HEK293 (cell line): ENCODE measurements around the gene LRRC30.
"Not testable (repeated sequence)": the region's sequence is repeated elsewhere in the genome, so short reads cannot be mapped to it uniquely, and the experiment has no call there.

Experiments
- CTCF ChIP-seq: fragments of 450-650 bp; formaldehyde crosslinking; IDR thresholded peaks from 2 replicates; pipeline ENCODE4 v1.5.1; 2016; ENCODE audit warnings: missing biosample characterization, missing genetic modification characterization
- ZNF239 ChIP-seq: fragments of 450-650 bp; formaldehyde crosslinking; IDR thresholded peaks from 2 replicates; pipeline ENCODE4 v1.5.1; 2016; ENCODE audit warnings: missing biosample characterization, missing genetic modification characterization
- ZNF473 ChIP-seq: fragments of 450-650 bp; formaldehyde crosslinking; IDR thresholded peaks from 2 replicates; pipeline ENCODE4 v1.5.1; 2017; ENCODE audit warnings: missing biosample characterization, missing genetic modification characterization
- ZNF548 ChIP-seq: fragments of 450-650 bp; formaldehyde crosslinking; IDR thresholded peaks from 2 replicates; pipeline ENCODE4 v1.5.1; 2016; ENCODE audit warnings: missing biosample characterization, missing genetic modification characterization
- ZNF596 ChIP-seq: fragments of 450-650 bp; IDR thresholded peaks from 2 replicates; pipeline ENCODE4 v1.5.0; 2018; ENCODE audit warnings: missing biosample characterization, mild to moderate bottlenecking, missing genetic modification characterization, moderate library complexity
- ZNF677 ChIP-seq: fragments of 450-650 bp; IDR thresholded peaks from 2 replicates; pipeline ENCODE4 v1.5.0; 2018; ENCODE audit warnings: missing biosample characterization, mild to moderate bottlenecking, missing genetic modification characterization, moderate library complexity
- ZNF707 ChIP-seq: fragments of 450-650 bp; formaldehyde crosslinking; IDR thresholded peaks from 2 replicates; pipeline ENCODE4 v1.5.1; 2016; ENCODE audit warnings: missing biosample characterization, missing genetic modification characterization
- TF ChIP-seq, protein P1 (sequence below): fragments of 450-650 bp; formaldehyde crosslinking; IDR thresholded peaks from 2 replicates; pipeline ENCODE4 v1.5.1; 2017; ENCODE audit warnings: missing biosample characterization, missing genetic modification characterization

- not testable (repeated sequence) for TF ChIP-seq ZNF596 (tag by site-specific recombination); ZNF548 (tag by site-specific recombination); ZNF677; ZNF239 (tag by site-specific recombination); ZNF707 (tag by site-specific recombination); ZNF473; CTCF (tag by site-specific recombination)
- TF ChIP-seq, protein P1, sequence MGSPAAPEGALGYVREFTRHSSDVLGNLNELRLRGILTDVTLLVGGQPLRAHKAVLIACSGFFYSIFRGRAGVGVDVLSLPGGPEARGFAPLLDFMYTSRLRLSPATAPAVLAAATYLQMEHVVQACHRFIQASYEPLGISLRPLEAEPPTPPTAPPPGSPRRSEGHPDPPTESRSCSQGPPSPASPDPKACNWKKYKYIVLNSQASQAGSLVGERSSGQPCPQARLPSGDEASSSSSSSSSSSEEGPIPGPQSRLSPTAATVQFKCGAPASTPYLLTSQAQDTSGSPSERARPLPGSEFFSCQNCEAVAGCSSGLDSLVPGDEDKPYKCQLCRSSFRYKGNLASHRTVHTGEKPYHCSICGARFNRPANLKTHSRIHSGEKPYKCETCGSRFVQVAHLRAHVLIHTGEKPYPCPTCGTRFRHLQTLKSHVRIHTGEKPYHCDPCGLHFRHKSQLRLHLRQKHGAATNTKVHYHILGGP (tag by site-specific recombination) = not testable (repeated sequence)
These were observed 27.3 kb upstream of the LRRC30 start for GRCh38 chr18:7203601-7204000.
